ENCODE data around the gene MYCBP2.

DNA sequence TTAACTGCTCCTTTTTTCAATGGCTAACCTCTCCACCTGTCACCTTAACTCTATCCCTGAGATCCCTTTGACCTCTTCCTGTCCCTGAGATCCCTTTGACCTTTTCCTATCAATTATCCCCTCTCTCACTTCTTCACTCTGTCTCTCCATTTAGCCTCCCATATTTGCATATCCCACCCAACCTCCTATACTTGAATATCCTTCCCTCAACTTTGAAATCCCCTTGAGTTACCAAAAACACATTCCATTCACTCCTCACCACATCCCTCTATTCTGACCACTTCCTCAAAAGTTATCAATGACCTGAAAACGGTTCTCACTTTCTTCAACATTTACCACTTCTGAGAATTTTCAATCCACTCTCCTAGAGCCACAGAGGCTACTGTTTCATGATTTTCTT, 3.0 kb downstream of the MYCBP2 start:
- TF ChIP-seq CTCF (IDR thresholded peaks at IDR 0.05) (no peak), POLR2A (IDR thresholded peaks at IDR 0.05) (no peak)
